ENCODE measurements around the gene TOR1B.

TOR1B gene

GRCh38 chr9:129834489-129835127 lies 31.6 kb downstream of the TOR1B start:
- no peak for TF ChIP-seq EZH2phosphoT487 (IDR thresholded peaks at IDR 0.05; ENCODE audit: borderline replicate concordance, low read length)
- TF ChIP-seq, protein P1, sequence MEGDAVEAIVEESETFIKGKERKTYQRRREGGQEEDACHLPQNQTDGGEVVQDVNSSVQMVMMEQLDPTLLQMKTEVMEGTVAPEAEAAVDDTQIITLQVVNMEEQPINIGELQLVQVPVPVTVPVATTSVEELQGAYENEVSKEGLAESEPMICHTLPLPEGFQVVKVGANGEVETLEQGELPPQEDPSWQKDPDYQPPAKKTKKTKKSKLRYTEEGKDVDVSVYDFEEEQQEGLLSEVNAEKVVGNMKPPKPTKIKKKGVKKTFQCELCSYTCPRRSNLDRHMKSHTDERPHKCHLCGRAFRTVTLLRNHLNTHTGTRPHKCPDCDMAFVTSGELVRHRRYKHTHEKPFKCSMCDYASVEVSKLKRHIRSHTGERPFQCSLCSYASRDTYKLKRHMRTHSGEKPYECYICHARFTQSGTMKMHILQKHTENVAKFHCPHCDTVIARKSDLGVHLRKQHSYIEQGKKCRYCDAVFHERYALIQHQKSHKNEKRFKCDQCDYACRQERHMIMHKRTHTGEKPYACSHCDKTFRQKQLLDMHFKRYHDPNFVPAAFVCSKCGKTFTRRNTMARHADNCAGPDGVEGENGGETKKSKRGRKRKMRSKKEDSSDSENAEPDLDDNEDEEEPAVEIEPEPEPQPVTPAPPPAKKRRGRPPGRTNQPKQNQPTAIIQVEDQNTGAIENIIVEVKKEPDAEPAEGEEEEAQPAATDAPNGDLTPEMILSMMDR (IDR thresholded peaks at IDR 0.05; ENCODE audit: low read depth, low read length, poor library complexity, severe bottlenecking), result no peak
- Histone ChIP-seq H3F3A (ENCODE audit: control insufficient read depth, insufficient read depth) (peaks cover 3% of the 10 kb centered on the region; the same call in 1 of the 2 replicates), H3K79me2 (ENCODE audit: control insufficient read depth, low read length) (peaks cover 43% of the 10 kb centered on the region), H3K9me2 (replicated peaks; ENCODE audit: control insufficient read depth, low read length) (no peaks in the 10 kb centered on the region), H4K20me1 (ENCODE audit: control insufficient read depth, insufficient read depth, low read depth, low read length) (no peaks in the 10 kb centered on the region), H3K4me3 (ENCODE audit: low read length) (peak overlapping the region; percentile 88), H3K27ac (ENCODE audit: low read depth, low read length) (peak overlapping the region; percentile 44), H3K4me1 (ENCODE audit: control insufficient read depth, low read length) (peaks cover 28% of the 10 kb centered on the region), H3K4me2 (ENCODE audit: low read length) (peak overlapping the region; percentile 70), H3K9me3 (ENCODE audit: control insufficient read depth, insufficient read depth, low read length) (no peaks in the 10 kb centered on the region), H3K36me3 (ENCODE audit: control insufficient read depth, low read length) (peaks cover 43% of the 10 kb centered on the region), H3K27me3 (ENCODE audit: control insufficient read depth, low read length) (no peaks in the 10 kb centered on the region)

- Histone ChIP-seq H4K20me1 (ENCODE audit: control insufficient read depth, insufficient read depth, low read depth, low read length) (no peaks in the 10 kb centered on the region), H3K4me2 (ENCODE audit: low read length) (peak within 1 kb of the TSS; percentile 91), H3K9me3 (ENCODE audit: control insufficient read depth, insufficient read depth, low read length) (no peaks in the 10 kb centered on the region), H3F3A (ENCODE audit: control insufficient read depth, insufficient read depth) (peaks cover 3% of the 10 kb centered on the region; the same call in 1 of the 2 replicates), H3K79me2 (ENCODE audit: control insufficient read depth, low read length) (peaks cover 43% of the 10 kb centered on the region), H3K4me3 (ENCODE audit: low read length) (peak within 1 kb of the TSS; percentile 88), H3K36me3 (ENCODE audit: control insufficient read depth, low read length) (peaks cover 36% of the 10 kb centered on the region), H3K4me1 (ENCODE audit: control insufficient read depth, low read length) (peaks cover 35% of the 10 kb centered on the region), H3K27ac (ENCODE audit: low read depth, low read length) (peak within 1 kb of the TSS; percentile 44), H3K27me3 (ENCODE audit: control insufficient read depth, low read length) (no peaks in the 10 kb centered on the region), H3K9me2 (replicated peaks; ENCODE audit: control insufficient read depth, low read length) (no peaks in the 10 kb centered on the region)
- TF ChIP-seq, protein P1 (IDR thresholded peaks at IDR 0.05; ENCODE audit: low read depth, low read length, poor library complexity, severe bottlenecking), result no peak
- TF ChIP-seq EZH2phosphoT487 (IDR thresholded peaks at IDR 0.05; ENCODE audit: borderline replicate concordance, low read length), result no peak
Measured at GRCh38 chr9:129835128-129835859, 32.3 kb downstream of the TOR1B start, which contains the start of the genes C9orf78 and USP20. C9orf78 (minus strand) TSS chr9:129835275; CDS start chr9:129835221, 54 bp downstream. USP20 (plus strand) TSS chr9:129835458; CDS start chr9:129852556, 17,098 bp downstream.

- no peaks in the 10 kb centered on the region for H4K20me1 ChIP-seq (ENCODE audit: control insufficient read depth, insufficient read depth, low read depth, low read length)
- no peaks in the 10 kb centered on the region for H3K9me2 ChIP-seq (replicated peaks; ENCODE audit: control insufficient read depth, low read length)
- H3K4me2 ChIP-seq (ENCODE audit: low read length), result peak overlapping the region; percentile 91
- H3K27me3 ChIP-seq (ENCODE audit: control insufficient read depth, low read length), result no peaks in the 10 kb centered on the region
- TF ChIP-seq EZH2phosphoT487 (IDR thresholded peaks at IDR 0.05; ENCODE audit: borderline replicate concordance, low read length), result no peak
- TF ChIP-seq, protein P1 (IDR thresholded peaks at IDR 0.05; ENCODE audit: low read depth, low read length, poor library complexity, severe bottlenecking), result no peak
- peaks cover 31% of the 10 kb centered on the region for H3K36me3 ChIP-seq (ENCODE audit: control insufficient read depth, low read length)
- peaks cover 43% of the 10 kb centered on the region for H3K79me2 ChIP-seq (ENCODE audit: control insufficient read depth, low read length)
- H3K4me3 ChIP-seq (ENCODE audit: low read length), result peak overlapping the region; percentile 88
- H3K4me1 ChIP-seq (ENCODE audit: control insufficient read depth, low read length), result peaks cover 35% of the 10 kb centered on the region
- H3K9me3 ChIP-seq (ENCODE audit: control insufficient read depth, insufficient read depth, low read length), result no peaks in the 10 kb centered on the region
- peaks cover 3% of the 10 kb centered on the region; the same call in 1 of the 2 replicates for H3F3A ChIP-seq (ENCODE audit: control insufficient read depth, insufficient read depth)
- peak overlapping the region; percentile 31; the same call in 1 of the 2 replicates for H3K27ac ChIP-seq (ENCODE audit: low read depth, low read length)
Measured at GRCh38 chr9:129835860-129836223, 32.9 kb downstream of the TOR1B start.

Measured in DOHH2 (cell line).